ENCODE data around the gene CITED4.

CITED4 gene

DNA sequence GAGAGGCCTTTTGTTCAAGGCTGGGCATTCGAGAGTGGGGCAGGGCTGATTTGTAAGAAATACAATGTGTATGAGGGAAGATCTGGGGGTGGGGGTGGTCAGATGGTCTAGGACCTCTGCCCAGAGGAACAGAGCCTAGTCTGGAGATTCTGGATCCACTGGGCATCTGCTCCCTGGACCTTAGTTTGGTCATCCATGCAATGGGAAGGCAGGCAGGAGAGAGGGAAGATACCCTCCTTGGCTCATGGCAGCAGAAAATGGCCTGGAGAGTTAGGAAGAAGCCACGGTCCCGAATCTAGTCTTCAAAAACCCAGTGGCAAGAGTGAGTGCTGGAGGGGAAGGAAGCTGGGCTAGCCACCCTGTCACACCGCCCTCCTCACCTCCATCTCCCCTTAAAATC lies 38.8 kb downstream of the CITED4 start:
- no peak for TF ChIP-seq EZH2phosphoT487 (IDR thresholded peaks at IDR 0.05; ENCODE audit: borderline replicate concordance)
- TF ChIP-seq, protein P1, sequence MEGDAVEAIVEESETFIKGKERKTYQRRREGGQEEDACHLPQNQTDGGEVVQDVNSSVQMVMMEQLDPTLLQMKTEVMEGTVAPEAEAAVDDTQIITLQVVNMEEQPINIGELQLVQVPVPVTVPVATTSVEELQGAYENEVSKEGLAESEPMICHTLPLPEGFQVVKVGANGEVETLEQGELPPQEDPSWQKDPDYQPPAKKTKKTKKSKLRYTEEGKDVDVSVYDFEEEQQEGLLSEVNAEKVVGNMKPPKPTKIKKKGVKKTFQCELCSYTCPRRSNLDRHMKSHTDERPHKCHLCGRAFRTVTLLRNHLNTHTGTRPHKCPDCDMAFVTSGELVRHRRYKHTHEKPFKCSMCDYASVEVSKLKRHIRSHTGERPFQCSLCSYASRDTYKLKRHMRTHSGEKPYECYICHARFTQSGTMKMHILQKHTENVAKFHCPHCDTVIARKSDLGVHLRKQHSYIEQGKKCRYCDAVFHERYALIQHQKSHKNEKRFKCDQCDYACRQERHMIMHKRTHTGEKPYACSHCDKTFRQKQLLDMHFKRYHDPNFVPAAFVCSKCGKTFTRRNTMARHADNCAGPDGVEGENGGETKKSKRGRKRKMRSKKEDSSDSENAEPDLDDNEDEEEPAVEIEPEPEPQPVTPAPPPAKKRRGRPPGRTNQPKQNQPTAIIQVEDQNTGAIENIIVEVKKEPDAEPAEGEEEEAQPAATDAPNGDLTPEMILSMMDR (conservative IDR thresholded peaks at IDR 0.05; ENCODE audit: low read length), result no peak
- Histone ChIP-seq H4K20me1 (ENCODE audit: insufficient read depth, low read length, poor library complexity, severe bottlenecking) (no peaks in the 10 kb centered on the region), H3K4me1 (ENCODE audit: insufficient read depth, low read length, poor library complexity, severe bottlenecking) (peaks cover 48% of the 10 kb centered on the region), H3K9ac (ENCODE audit: low read depth, low read length, poor library complexity, severe bottlenecking) (no peak overlapping the region), H3K4me3 (ENCODE audit: low read length, poor library complexity, severe bottlenecking) (no peak overlapping the region), H3K27me3 (ENCODE audit: insufficient read depth, low read length, poor library complexity, severe bottlenecking) (no peaks in the 10 kb centered on the region), H2AFZ (ENCODE audit: low read length) (no peak overlapping the region), H3K4me2 (ENCODE audit: low read depth, low read length, poor library complexity, severe bottlenecking) (no peak overlapping the region), H3K9me2 (replicated peaks; ENCODE audit: low read depth, low read length) (no peaks in the 10 kb centered on the region), H3K36me3 (ENCODE audit: insufficient read depth, low read length) (no peaks in the 10 kb centered on the region), H3K79me2 (ENCODE audit: insufficient read depth, low read length) (no peaks in the 10 kb centered on the region), H3K9me3 (ENCODE audit: insufficient read depth, low read depth, low read length) (no peaks in the 10 kb centered on the region), H3F3A (ENCODE audit: low read depth) (no peaks in the 10 kb centered on the region)

DNA sequence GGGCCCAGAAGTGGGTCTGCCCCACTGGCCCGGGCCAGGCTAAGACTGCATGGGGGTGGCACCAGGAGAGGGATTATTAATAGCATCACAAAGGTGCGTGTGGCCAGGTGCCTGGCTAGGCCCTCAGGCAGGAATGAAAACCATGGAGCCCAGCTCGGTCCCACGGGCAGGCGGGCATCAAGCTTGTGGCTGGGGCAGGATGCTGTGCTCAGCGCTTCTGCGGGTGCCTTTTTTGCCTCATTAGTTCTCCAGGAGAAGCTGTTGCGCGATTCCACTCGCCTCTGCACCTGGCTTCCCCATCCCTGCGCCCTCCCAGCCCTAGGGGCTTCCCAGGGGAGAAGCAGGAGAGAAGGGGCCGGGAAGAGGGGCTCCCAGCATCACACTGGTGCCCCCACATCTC lies 39.3 kb downstream of the CITED4 start:
- no peak overlapping the region for H3K4me3 ChIP-seq (ENCODE audit: low read length, poor library complexity, severe bottlenecking)
- no peaks in the 10 kb centered on the region for H3K36me3 ChIP-seq (ENCODE audit: insufficient read depth, low read length)
- H3K9me2 ChIP-seq (replicated peaks; ENCODE audit: low read depth, low read length), result no peaks in the 10 kb centered on the region
- H3K27me3 ChIP-seq (ENCODE audit: insufficient read depth, low read length, poor library complexity, severe bottlenecking), result no peaks in the 10 kb centered on the region
- TF ChIP-seq, protein P1 (conservative IDR thresholded peaks at IDR 0.05; ENCODE audit: low read length), result no peak
- TF ChIP-seq EZH2phosphoT487 (IDR thresholded peaks at IDR 0.05; ENCODE audit: borderline replicate concordance), result no peak
- peaks cover 48% of the 10 kb centered on the region for H3K4me1 ChIP-seq (ENCODE audit: insufficient read depth, low read length, poor library complexity, severe bottlenecking)
- H2AFZ ChIP-seq (ENCODE audit: low read length), result no peak overlapping the region
- no peaks in the 10 kb centered on the region for H3K9me3 ChIP-seq (ENCODE audit: insufficient read depth, low read depth, low read length)
- no peak overlapping the region for H3K4me2 ChIP-seq (ENCODE audit: low read depth, low read length, poor library complexity, severe bottlenecking)
- no peaks in the 10 kb centered on the region for H3F3A ChIP-seq (ENCODE audit: low read depth)
- H4K20me1 ChIP-seq (ENCODE audit: insufficient read depth, low read length, poor library complexity, severe bottlenecking), result no peaks in the 10 kb centered on the region
- H3K79me2 ChIP-seq (ENCODE audit: insufficient read depth, low read length), result no peaks in the 10 kb centered on the region
- H3K9ac ChIP-seq (ENCODE audit: low read depth, low read length, poor library complexity, severe bottlenecking), result no peak overlapping the region

DNA sequence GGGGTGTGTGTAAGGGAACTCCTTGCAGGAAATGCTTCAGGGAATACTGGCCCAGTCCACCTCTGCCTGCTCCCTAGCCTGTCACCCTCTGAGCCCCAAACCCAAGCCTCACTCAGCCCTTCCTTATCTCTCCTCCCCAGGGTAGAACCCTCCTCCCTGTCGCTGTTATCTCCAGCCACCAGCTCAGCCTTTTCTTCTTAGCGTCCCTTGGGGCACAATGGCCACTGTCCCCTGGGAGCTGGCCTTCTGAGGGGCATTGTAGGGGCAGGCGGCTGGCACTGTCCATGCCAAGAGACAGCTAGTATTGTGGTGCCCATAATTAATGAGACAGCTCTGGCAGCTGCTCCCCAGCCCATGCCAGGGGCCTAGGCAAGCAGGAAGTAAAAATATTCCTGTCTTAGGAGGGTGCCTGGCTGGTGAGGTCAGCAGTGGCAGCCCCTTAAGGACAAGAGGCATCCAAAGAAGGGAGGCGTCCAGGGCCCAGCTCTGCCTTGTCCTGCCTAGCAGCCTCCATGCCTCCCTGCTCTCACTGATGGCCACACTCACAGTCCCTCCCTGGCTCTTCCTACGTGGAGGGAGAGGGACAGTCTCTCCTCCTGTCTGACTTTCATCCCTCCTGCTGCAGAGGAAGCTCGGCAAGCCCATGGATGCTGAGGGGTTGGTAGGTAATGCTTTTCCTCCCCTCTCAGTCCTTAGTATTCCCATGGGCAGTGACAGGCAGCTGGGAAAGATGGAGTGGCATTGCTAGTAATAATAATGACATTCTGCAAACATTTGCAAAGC lies 41.1 kb downstream of the CITED4 start:
- Histone ChIP-seq H3K4me3 (ENCODE audit: low read length, poor library complexity, severe bottlenecking) (no peak overlapping the region), H3K9ac (ENCODE audit: low read depth, low read length, poor library complexity, severe bottlenecking) (no peak overlapping the region), H3F3A (ENCODE audit: low read depth) (no peaks in the 10 kb centered on the region), H3K9me3 (ENCODE audit: insufficient read depth, low read depth, low read length) (no peaks in the 10 kb centered on the region), H3K4me2 (ENCODE audit: low read depth, low read length, poor library complexity, severe bottlenecking) (no peak overlapping the region), H3K4me1 (ENCODE audit: insufficient read depth, low read length, poor library complexity, severe bottlenecking) (peaks cover 32% of the 10 kb centered on the region), H3K27me3 (ENCODE audit: insufficient read depth, low read length, poor library complexity, severe bottlenecking) (no peaks in the 10 kb centered on the region), H3K79me2 (ENCODE audit: insufficient read depth, low read length) (no peaks in the 10 kb centered on the region), H2AFZ (ENCODE audit: low read length) (no peak overlapping the region), H4K20me1 (ENCODE audit: insufficient read depth, low read length, poor library complexity, severe bottlenecking) (no peaks in the 10 kb centered on the region), H3K9me2 (replicated peaks; ENCODE audit: low read depth, low read length) (no peaks in the 10 kb centered on the region), H3K36me3 (ENCODE audit: insufficient read depth, low read length) (no peaks in the 10 kb centered on the region)
- no peak for TF ChIP-seq EZH2phosphoT487 (IDR thresholded peaks at IDR 0.05; ENCODE audit: borderline replicate concordance)
- TF ChIP-seq, protein P1 (conservative IDR thresholded peaks at IDR 0.05; ENCODE audit: low read length), result no peak

All from Loucy (cell line).